ENCODE data around the gene GNL3L.
A peak's percentile ranks its signal among the peaks of the same experiment; 100 is the strongest.
"Not testable (repeated sequence)": the region's sequence is repeated elsewhere in the genome, so short reads cannot be mapped to it uniquely, and the experiment has no call there.

Gene GNL3L, protein sequence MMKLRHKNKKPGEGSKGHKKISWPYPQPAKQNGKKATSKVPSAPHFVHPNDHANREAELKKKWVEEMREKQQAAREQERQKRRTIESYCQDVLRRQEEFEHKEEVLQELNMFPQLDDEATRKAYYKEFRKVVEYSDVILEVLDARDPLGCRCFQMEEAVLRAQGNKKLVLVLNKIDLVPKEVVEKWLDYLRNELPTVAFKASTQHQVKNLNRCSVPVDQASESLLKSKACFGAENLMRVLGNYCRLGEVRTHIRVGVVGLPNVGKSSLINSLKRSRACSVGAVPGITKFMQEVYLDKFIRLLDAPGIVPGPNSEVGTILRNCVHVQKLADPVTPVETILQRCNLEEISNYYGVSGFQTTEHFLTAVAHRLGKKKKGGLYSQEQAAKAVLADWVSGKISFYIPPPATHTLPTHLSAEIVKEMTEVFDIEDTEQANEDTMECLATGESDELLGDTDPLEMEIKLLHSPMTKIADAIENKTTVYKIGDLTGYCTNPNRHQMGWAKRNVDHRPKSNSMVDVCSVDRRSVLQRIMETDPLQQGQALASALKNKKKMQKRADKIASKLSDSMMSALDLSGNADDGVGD

DNA sequence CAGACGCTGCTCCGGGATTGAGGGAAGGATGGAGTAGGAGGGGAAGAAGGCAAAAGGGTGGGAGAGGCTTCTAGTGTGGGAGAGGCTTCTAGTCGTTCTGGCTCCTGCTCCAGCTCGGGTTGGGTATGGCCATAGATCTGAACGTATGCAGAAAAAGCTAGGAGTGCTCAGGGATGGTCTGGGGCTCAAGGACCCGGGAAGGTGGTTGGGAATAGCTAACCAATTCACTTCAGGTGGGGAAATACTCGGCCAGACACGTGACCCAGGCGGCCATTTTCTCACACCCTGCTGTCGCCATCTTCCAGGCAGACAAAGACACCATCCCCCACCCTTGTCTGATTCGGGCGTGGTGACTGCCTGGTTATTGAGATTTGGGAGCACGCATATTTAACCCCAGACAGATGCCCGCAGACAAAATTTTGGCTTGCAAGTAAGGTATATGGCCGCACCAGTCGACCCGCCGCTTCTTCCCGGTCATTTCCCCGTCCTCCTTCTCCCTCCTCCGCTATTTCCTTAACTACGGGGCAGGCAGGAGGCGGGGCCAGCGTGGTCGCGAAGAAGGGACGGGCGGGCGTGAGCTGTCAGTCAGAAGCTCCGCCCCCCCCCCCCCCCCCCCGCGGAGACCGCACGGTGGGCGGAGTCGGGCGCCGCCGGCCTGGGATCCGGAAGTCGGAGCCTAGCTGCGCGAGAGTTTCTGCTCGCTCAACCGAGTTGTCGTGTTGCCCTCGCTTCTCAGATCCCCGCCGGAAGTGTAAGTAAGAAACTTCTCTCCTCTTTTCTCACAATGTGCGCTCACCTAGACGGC is at the start of gene GNL3L:
Gene GNL3L, plus strand, starts transcription at position 668 of the 805 bp plus-strand sequence. CDS start 2,348 bp downstream, outside the sequence.
- H3K27me3 ChIP-seq (ENCODE audit: insufficient read depth, low read length): no peaks in the 10 kb centered on the region
- peak within 1 kb of the TSS; percentile 98 for H3K9ac ChIP-seq (ENCODE audit: low read depth, low read length)
- H3K27ac ChIP-seq (ENCODE audit: low read length): peak within 1 kb of the TSS; percentile 95

DNA sequence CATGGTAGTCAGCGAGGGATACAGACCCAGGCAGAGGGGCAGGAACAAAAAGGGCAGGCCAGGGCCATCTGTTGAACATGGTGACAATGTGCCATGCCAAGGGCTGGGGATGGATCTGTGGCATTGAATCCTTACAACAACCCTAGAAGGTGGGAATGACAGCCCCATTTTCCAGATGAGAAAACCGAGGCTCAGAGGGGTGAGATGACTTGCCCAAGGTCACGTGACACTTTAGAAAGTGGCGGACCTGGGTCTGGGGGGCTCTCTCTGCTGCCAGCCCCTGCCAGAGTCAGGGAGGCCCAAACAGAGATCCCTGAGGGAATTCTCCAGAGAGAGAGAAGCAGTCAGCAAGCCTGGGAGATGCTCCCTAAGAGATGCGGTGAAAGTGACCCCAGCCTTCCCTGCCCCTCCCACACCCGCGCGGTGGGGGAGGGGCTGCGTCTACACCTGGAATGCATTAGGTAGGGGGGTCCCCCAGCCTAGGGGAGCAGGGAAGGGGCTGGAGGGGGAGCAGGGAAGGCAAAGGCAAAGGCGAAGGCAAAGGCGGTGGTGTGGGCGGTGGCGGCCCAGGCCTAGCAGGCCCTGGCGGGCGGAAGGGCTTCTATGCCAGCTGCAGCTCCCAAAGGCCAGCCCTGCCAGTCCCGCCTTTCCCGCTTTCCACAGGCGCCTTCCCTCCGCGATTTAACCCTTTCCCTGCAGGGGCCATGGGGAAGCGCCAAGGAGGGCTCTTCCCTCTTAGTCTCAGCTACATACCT is 47.0 kb upstream of the GNL3L start:
- Histone ChIP-seq H3K9ac (ENCODE audit: low read depth, low read length) (peak overlapping the region; percentile 58; the same call in 1 of the 2 replicates), H3K27me3 (ENCODE audit: insufficient read depth, low read length) (no peaks in the 10 kb centered on the region), H3K36me3 (ENCODE audit: insufficient read depth, low read depth, low read length) (no peaks in the 10 kb centered on the region), H3K4me3 (ENCODE audit: low read length) (peak overlapping the region; percentile 38; the same call in 1 of the 2 replicates), H3K4me1 (ENCODE audit: insufficient read depth, low read length) (peaks cover 39% of the 10 kb centered on the region), H3K9me3 (ENCODE audit: insufficient read depth, low read depth, low read length) (no peaks in the 10 kb centered on the region), H3K27ac (ENCODE audit: low read length) (no peak overlapping the region)

More for the DNA sequence above, at the start of gene GNL3L:
- Histone ChIP-seq H3K9me3 (ENCODE audit: insufficient read depth, low read depth, low read length) (no peaks in the 10 kb centered on the region), H3K4me1 (ENCODE audit: insufficient read depth, low read length) (peaks cover 10% of the 10 kb centered on the region; the same call in 1 of the 2 replicates), H3K36me3 (ENCODE audit: insufficient read depth, low read depth, low read length) (peaks cover 35% of the 10 kb centered on the region), H3K4me3 (ENCODE audit: low read length) (peak within 1 kb of the TSS; percentile 99)

DNA sequence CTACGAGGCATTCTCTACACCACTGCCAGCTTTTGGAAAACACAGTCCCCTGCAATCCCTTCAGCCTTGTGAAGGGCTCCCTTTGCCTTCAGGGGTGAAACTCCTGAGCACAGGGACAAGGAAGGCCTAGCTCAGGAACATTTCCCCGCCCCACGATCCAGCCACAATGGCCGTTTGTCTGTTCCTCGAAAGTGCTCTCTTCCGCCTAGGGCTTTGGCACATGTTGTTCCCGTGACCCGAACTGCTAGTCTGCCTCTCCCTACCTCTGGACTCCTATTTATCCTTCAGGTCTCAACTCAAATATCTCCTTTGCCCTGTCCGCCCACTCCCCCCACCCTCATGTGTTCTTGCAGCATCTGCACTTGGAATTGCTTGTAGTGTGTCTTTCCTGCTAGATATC is 46.1 kb upstream of the GNL3L start:
- Histone ChIP-seq H3K36me3 (ENCODE audit: insufficient read depth, low read depth, low read length) (no peaks in the 10 kb centered on the region), H3K27ac (ENCODE audit: low read length) (no peak overlapping the region), H3K4me1 (ENCODE audit: insufficient read depth, low read length) (peaks cover 35% of the 10 kb centered on the region), H3K27me3 (ENCODE audit: insufficient read depth, low read length) (no peaks in the 10 kb centered on the region), H3K9ac (ENCODE audit: low read depth, low read length) (peak overlapping the region; percentile 58; the same call in 1 of the 2 replicates), H3K9me3 (ENCODE audit: insufficient read depth, low read depth, low read length) (no peaks in the 10 kb centered on the region), H3K4me3 (ENCODE audit: low read length) (no peak overlapping the region)

DNA sequence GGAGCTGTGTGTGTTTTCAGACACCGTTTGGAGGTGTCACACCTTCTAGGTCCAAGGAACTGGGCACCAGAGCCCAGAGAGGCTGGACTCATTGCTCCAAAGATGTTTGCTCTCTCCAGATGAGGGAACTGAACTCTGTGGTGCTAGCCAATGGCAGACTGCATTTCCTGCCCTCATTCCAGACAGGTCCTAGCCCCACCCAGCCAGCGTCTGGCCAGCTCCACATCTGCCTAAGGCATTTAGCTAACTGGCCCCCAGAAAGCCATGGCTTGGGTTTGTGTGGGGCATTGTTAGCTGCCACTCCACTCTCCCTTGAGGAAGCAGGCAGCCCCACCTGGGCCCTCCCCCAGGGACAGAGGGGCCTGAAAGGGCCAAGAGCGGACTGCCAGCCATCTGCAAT is 45.4 kb upstream of the GNL3L start:
- H3K9me3 ChIP-seq (ENCODE audit: insufficient read depth, low read depth, low read length): no peaks in the 10 kb centered on the region
- peaks cover 31% of the 10 kb centered on the region; the same call in 1 of the 2 replicates for H3K4me1 ChIP-seq (ENCODE audit: insufficient read depth, low read length)
- H3K4me3 ChIP-seq (ENCODE audit: low read length): no peak overlapping the region
- H3K27me3 ChIP-seq (ENCODE audit: insufficient read depth, low read length): no peaks in the 10 kb centered on the region
- H3K9ac ChIP-seq (ENCODE audit: low read depth, low read length): no peak overlapping the region; the same call in 1 of the 2 replicates
- H3K27ac ChIP-seq (ENCODE audit: low read length): no peak overlapping the region
- no peaks in the 10 kb centered on the region for H3K36me3 ChIP-seq (ENCODE audit: insufficient read depth, low read depth, low read length)

DNA sequence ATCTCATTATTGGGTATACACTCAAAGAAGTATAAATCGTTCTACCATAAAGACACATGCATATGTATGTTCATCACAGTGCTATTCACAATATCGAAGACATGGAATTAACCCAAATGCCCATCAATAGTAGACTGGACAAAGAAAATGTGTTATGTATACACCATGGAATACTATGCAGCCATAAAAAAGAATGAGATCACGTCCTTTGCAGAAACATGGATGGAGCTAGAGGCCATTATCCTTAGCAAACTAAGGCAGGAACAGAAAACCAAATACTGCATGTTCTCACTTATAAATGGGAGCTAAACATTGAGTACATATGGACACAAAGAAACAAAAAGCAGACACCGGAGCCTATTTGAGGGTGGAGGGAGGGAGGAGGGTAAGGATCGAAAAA is 40.2 kb upstream of the GNL3L start:
- not testable (repeated sequence) for H3K27ac ChIP-seq (ENCODE audit: low read length); H3K36me3 ChIP-seq (ENCODE audit: insufficient read depth, low read depth, low read length); H3K9me3 ChIP-seq (ENCODE audit: insufficient read depth, low read depth, low read length); H3K4me1 ChIP-seq (ENCODE audit: insufficient read depth, low read length); H3K9ac ChIP-seq (ENCODE audit: low read depth, low read length); H3K4me3 ChIP-seq (ENCODE audit: low read length); H3K27me3 ChIP-seq (ENCODE audit: insufficient read depth, low read length)

DNA sequence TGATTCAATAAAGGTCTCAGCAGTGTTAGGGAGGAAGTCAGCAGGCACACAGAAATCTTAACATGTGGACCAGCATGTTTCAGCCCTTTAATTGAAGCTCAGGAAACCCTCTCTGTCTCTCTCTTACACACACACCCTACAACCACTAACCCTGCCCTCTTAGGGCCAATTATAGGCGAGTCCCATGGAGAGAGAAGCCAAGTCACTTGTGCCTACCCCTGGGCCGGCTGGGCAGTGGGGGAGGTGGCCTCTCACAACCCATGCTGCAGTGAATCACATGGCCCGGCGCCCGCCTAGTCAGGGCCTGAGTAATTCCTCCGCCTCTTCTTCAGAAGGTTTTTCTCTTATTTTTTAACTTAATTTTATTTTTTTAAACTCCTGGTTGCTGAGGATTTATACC is 37.7 kb upstream of the GNL3L start:
- no peak overlapping the region; the same call in 1 of the 2 replicates for H3K9ac ChIP-seq (ENCODE audit: low read depth, low read length)
- H3K4me3 ChIP-seq (ENCODE audit: low read length): no peak overlapping the region
- H3K4me1 ChIP-seq (ENCODE audit: insufficient read depth, low read length): peaks cover 6% of the 10 kb centered on the region; the same call in 1 of the 2 replicates
- H3K9me3 ChIP-seq (ENCODE audit: insufficient read depth, low read depth, low read length): no peaks in the 10 kb centered on the region
- no peak overlapping the region for H3K27ac ChIP-seq (ENCODE audit: low read length)
- no peaks in the 10 kb centered on the region for H3K27me3 ChIP-seq (ENCODE audit: insufficient read depth, low read length)
- no peaks in the 10 kb centered on the region for H3K36me3 ChIP-seq (ENCODE audit: insufficient read depth, low read depth, low read length)

DNA sequence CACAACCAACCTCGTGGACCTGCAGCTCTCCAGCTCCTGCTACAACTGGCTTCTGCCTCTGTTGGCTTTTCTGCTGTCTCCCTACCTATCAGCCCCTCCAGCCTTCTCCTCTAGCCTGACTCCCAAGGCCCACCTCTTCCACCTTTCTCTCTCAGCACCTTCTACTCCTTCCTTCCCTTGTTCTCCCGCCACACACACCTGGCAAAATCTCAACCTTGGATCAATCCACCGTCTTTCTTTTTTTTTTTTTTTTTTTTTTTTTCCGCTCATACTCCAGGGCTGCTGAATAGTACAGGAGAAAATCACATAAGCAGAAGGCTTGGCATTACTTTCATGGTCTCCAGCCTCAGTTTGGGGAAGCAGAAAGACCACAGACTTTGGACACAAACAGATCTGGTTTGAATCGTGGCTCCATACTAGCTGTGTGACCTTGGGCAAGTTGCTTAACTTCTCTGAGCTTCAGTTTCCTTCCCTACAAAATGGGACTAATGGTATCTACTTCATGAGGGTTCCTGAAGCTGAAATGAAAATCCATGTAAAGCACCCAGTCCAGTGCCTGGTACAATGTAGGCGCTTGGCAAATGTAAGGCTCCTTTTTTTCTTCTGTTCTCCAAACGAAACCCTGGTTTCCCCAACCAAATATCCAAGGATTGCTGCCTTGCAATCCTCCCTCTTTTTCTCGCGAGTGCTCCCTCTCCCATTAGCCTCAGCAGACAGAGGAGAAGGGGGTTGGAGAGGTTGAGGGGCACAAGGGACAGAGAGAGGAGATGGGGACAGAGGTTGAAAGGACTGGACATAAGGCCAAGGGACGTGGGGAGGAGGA is 35.6 kb upstream of the GNL3L start:
- Histone ChIP-seq H3K27ac (ENCODE audit: low read length) (no peak overlapping the region), H3K27me3 (ENCODE audit: insufficient read depth, low read length) (no peaks in the 10 kb centered on the region), H3K9me3 (ENCODE audit: insufficient read depth, low read depth, low read length) (no peaks in the 10 kb centered on the region), H3K4me3 (ENCODE audit: low read length) (peak overlapping the region; percentile 78), H3K36me3 (ENCODE audit: insufficient read depth, low read depth, low read length) (no peaks in the 10 kb centered on the region), H3K4me1 (ENCODE audit: insufficient read depth, low read length) (peaks cover 6% of the 10 kb centered on the region; the same call in 1 of the 2 replicates), H3K9ac (ENCODE audit: low read depth, low read length) (peak overlapping the region; percentile 76; the same call in 1 of the 2 replicates)

DNA sequence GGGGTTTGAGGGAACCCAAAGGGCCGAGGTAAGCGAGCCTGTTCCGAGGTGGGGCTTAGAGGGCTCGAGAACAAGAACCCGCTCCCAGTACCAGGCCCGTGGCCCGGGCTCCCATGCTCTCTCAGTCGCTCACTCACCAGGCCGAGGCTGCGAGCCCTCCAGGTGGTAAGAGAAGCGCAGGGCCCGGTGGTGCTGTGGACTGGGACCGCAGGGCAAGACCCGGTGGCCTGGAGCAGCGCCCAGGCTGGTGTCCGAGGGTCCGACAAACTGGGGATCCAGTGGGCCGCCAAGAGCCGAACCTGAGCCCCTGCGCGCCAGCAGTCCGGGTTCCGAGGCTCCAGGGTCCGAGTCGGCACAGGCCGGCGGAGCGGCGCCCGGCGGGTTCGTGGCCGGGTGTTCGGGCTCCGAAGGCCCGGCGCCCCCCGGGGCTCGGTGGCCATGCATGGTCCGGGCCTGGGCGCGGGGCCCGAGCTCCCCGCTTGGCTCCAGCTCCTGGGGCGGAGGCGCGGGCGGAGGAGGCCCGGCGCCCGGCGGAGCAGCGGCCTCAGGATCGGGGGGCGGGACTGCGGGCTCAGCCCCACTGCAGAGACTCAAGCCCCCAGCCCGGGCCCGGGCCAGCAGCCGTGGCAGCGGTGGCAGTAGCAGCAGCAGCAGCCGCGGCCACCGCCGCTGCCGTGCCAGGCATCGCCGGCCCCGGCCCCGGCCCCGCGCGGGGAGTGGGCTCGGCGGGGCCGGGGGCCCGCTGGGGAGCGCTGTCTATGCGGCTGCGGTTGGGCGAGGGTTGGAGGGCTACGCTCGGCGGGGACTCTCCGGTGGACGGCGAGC is 34.8 kb upstream of the GNL3L start:
- peak overlapping the region; percentile 76; the same call in 1 of the 2 replicates for H3K9ac ChIP-seq (ENCODE audit: low read depth, low read length)
- H3K4me3 ChIP-seq (ENCODE audit: low read length): peak overlapping the region; percentile 78
- H3K27me3 ChIP-seq (ENCODE audit: insufficient read depth, low read length): no peaks in the 10 kb centered on the region
- no peaks in the 10 kb centered on the region for H3K9me3 ChIP-seq (ENCODE audit: insufficient read depth, low read depth, low read length)
- H3K4me1 ChIP-seq (ENCODE audit: insufficient read depth, low read length): peaks cover 6% of the 10 kb centered on the region; the same call in 1 of the 2 replicates
- H3K27ac ChIP-seq (ENCODE audit: low read length): no peak overlapping the region
- no peaks in the 10 kb centered on the region for H3K36me3 ChIP-seq (ENCODE audit: insufficient read depth, low read depth, low read length)

DNA sequence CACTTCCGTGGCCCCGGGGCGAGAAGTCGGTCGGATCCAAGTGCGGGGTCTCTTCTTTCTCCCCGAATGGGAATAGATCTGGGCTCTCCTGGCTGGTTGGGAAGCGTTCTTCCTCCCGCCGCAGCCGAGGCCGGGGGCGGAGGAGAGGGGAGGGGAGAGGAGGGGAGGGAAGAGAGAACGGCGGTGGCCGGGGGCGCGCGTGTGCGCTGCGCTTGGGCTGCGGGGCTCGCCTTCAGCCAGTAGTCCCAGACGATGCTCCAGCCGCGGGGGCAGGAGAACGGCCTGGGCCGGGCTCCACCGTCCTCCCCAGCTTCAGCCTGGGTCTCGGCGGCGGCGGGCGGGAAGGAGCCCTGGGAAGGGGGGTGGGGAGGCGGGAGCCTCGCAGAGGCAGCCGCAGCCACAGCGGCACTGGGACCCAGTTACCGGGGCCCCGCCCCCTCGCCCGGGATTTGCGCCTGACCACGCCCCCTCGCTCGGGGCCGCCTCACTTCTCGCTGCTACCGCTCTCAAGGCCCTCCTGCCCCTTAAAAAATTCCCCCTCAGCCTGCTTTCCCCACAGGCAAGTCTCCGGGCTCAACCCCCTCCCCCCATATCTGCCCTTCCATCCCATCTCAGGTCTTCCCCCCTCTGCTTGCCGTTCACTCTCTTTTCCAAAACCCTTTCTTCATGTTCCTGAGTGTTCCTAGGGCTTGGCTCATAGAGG is 34.1 kb upstream of the GNL3L start, which contains the start of gene FGD1:
Gene FGD1, minus strand, starts transcription at position 421 of the 703 bp plus-strand sequence. CDS start 802 bp downstream, outside the sequence.
- no peaks in the 10 kb centered on the region for H3K27me3 ChIP-seq (ENCODE audit: insufficient read depth, low read length)
- peaks cover 6% of the 10 kb centered on the region; the same call in 1 of the 2 replicates for H3K4me1 ChIP-seq (ENCODE audit: insufficient read depth, low read length)
- H3K9me3 ChIP-seq (ENCODE audit: insufficient read depth, low read depth, low read length): no peaks in the 10 kb centered on the region
- H3K4me3 ChIP-seq (ENCODE audit: low read length): peak within 1 kb of the TSS; percentile 78
- peak within 1 kb of the TSS; percentile 10 for H3K27ac ChIP-seq (ENCODE audit: low read length)
- H3K36me3 ChIP-seq (ENCODE audit: insufficient read depth, low read depth, low read length): no peaks in the 10 kb centered on the region
- H3K9ac ChIP-seq (ENCODE audit: low read depth, low read length): peak within 1 kb of the TSS; percentile 76; the same call in 1 of the 2 replicates
